Uterus (tissue), 2 donors: ENCODE measurements around the gene ZBTB17.

Experiments
- POLR2A ChIP-seq, 2 donors: fragments of 450-650 bp; IDR thresholded peaks; one replicate each; pipeline ENCODE4 v1.6.1; 2016; ENCODE audit warnings: antibody characterized with exemption in 2 of 2, mild to moderate bottlenecking in 1 of 2, moderate library complexity in 1 of 2
- TF ChIP-seq, protein P1 (sequence below), 4 experiments: fragments of 200-600 bp in 2 of 4; fragments of 450-650 bp in 2 of 4; sonication (generic) in 2 of 4; IDR thresholded peaks; one replicate each; pipeline ENCODE4 v1.5.1; 2016 to 2019; ENCODE audit warnings: antibody characterized with exemption in 4 of 4, mild to moderate bottlenecking in 2 of 4, moderate library complexity in 1 of 4

DNA sequence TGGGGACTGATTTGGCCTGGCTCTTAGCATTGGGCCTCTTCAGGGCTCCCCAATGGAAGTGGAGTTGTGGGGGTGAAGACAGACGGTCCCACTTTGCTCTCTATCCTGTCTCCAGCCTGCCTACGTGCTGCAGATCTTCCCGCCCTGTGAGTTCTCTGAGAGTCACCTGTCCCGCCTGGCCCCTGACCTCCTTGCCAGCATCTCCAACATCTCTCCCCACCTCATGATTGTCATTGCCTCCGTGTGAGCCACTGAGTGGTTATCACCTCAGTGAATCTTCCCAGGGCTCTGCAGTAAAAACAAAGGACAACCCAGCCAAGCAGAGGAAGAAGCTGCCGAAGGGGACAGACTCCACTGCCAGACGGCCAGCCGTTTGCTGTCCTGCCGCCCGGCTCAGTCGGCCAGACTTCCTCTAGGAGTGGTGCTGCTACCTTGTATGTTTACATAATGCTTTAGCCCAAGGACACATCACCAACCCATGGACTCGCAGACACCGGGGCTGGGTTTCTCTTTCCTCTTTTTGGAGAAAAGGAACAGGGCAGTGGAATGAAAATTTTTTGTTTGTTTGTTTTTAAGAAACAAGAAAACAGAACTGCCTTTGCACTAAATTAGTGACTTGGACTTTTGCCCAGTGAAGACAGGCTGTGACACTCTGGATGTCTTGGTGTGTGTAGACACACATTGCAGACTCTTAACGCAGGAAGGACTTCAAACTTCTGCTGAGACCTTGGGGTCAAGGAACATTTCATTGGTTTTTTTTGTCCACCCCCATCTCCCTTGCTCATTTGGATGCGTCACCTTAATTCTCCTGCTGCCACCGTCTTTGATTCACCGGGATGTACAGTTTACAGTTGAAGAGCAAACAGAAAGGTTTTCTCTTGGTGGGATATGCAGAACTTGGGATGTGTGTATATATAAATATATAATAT lies 36.5 kb downstream of the ZBTB17 start:
- TF ChIP-seq, protein P1, sequence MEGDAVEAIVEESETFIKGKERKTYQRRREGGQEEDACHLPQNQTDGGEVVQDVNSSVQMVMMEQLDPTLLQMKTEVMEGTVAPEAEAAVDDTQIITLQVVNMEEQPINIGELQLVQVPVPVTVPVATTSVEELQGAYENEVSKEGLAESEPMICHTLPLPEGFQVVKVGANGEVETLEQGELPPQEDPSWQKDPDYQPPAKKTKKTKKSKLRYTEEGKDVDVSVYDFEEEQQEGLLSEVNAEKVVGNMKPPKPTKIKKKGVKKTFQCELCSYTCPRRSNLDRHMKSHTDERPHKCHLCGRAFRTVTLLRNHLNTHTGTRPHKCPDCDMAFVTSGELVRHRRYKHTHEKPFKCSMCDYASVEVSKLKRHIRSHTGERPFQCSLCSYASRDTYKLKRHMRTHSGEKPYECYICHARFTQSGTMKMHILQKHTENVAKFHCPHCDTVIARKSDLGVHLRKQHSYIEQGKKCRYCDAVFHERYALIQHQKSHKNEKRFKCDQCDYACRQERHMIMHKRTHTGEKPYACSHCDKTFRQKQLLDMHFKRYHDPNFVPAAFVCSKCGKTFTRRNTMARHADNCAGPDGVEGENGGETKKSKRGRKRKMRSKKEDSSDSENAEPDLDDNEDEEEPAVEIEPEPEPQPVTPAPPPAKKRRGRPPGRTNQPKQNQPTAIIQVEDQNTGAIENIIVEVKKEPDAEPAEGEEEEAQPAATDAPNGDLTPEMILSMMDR (IDR thresholded peaks at IDR 0.05), result no peak
- TF ChIP-seq POLR2A (IDR thresholded peaks at IDR 0.05), result no peak
